ENCODE results near the gene AIFM2.
A peak's percentile ranks its signal among the peaks of the same experiment; 100 is the strongest.
"Not testable (repeated sequence)": the region's sequence is repeated elsewhere in the genome, so short reads cannot be mapped to it uniquely, and the experiment has no call there.

AIFM2 gene

DNA sequence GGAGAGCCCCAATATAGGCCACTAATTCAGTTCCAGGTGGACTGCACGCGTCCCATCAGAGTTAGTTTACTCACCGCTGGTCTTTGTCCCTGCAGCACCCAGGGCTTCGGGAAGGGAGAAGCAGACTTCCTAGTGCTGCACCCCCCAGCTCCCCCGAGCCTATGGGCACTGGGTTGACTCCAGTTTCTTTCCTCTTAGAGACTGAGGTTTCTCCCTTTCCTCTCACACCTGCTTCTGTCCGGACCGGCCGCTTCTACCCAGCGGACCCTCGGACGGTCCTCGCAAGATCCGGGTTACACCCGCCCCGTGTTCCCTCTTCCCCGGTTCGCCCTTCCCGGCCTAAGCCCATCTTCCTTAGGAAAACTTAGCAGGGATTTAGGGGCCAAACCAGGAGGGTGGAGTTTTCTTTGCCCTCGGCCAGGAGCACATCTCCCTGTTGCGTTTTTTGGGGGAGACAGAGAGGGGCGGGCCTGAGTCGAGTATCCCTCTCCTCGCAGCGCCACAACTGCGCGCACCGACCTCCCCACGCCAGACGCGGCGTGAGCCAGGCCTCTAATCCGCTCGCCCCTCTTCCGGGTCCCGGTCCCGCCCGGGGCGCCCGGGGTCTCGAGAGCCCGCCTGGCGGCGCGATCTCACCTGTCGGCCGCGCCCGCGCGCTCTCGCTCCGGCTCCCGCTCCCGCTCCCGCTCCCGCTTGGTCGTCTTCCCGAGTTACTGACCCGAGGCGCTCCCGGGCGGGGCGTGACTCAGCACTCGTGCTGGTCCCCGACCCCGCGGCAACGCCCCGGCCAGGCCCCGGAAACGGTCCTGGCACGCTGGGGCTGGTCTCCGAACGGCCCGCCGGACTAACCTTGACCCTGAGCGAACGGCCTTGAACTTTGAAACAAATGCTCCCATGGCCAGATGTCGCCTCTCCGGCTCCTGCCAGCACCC lies at the start of gene AIFM2:
TSS of gene AIFM2 (minus strand) at position 728 of the 932 bp plus-strand sequence. CDS start 8,741 bp downstream, outside the sequence.
- peak in 23 of 51 donors; percentile 9 to 52 (median 26) for DNase-seq

GRCh38 chr10:70179209-70179608 lies 46.6 kb upstream of the AIFM2 start:
- DNase-seq = not testable (repeated sequence)

GRCh38 chr10:70178139-70178725 lies 45.6 kb upstream of the AIFM2 start:
- DNase-seq = no peak

DNA sequence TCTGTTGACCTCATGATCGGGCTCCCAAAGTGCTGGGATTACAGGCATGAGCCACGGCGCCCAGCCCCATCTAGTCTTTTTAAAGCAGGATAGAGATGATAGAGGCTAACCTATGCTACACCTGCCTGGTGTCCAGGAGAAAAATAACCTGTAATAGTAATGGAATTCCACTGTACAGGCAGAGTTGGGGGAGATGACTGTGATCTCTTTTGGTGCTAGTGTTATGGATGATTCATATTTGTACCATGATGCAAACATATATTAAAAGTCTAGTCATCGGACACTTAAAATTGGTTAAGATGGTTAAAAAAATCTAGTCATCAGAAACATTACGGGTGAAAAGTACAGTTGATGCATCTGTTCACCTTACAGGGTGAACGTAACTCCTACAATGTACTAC lies 43.8 kb upstream of the AIFM2 start:
- no peak for DNase-seq

- no peak for DNase-seq
These were observed 42.9 kb upstream of the AIFM2 start for GRCh38 chr10:70175516-70175915.

DNA sequence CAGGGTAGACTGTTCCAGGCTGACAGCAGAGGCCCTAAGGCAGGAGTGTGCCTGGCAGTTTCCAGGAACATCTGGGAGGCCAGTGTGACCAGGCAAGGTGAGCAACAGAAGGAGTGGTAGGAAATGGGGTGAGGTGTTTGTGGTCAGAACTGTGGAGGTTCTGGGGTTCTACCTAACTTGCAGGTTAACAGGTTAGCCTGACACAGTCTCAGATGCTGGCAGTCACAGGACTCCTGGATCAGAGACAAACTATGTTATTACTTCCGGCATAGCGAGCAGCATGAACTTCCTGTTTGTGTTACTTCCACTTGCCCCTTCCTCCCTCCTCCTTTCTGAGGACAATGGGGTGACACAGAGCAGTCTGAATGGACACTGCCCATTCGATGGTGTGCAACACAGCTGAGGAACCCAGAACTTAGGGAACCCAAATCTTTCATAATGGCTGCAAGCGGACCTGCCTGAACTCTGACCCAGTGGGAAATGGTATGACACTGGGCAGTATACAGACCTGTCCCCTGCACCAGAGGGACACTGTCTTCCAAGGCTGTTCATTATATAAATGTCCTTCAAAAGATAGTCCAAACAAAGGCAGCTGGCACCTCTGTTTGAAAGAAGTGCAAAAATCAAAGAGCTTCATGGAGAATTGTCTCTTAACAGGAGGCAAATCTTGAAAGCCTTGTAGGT lies 41.6 kb upstream of the AIFM2 start:
- peak in 5 of 51 donors; percentile 2 to 17 (median 5) for DNase-seq

DNA sequence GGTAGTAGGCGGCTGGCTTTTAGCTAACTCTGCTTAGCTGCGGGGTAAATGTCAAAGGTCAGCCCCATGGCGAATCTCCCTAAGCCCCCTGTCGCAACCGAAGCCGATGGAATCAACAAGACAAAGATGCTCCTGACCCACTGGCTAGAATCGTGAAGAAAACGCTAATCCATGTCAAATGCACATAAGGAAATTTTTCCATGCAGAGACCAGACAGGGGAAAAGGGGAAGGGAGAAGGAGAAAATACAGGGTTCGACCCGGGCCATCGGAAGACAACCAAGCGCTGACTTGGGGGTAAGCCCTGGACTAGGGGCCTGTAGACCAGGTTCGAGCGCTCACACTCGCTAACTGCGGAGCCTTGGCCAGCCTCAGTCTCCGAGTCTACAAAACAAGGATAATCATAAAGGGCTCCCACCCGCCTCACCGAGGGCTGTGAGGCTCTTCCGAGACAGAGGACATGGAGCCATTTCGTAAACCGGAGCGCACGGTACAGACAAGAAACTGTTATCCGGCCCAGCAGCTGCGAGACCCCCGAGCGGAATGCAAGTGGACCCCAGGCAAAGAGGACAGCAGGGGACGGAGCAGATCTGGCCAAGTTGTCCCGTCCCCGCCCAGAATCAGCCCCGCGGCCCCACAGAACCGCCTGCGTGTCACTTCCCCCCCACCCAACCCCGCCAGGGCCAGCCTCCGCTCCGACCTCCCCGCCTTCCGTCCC lies 37.2 kb upstream of the AIFM2 start:
- peak in 5 of 51 donors; percentile 45 to 68 (median 54) for DNase-seq

GRCh38 chr10:70169011-70169410 lies 36.4 kb upstream of the AIFM2 start:
- no peak for DNase-seq

- no peak for DNase-seq
These were observed 34.6 kb upstream of the AIFM2 start for GRCh38 chr10:70167246-70167645.

- no peak for DNase-seq
These were observed 33.8 kb upstream of the AIFM2 start for GRCh38 chr10:70166394-70166793.

GRCh38 chr10:70164163-70164562 lies 31.5 kb upstream of the AIFM2 start:
- DNase-seq = no peak

GRCh38 chr10:70163448-70163847 lies 30.8 kb upstream of the AIFM2 start:
- no peak for DNase-seq

- DNase-seq = no peak
These were observed 30.2 kb upstream of the AIFM2 start for GRCh38 chr10:70162892-70163201.

DNA sequence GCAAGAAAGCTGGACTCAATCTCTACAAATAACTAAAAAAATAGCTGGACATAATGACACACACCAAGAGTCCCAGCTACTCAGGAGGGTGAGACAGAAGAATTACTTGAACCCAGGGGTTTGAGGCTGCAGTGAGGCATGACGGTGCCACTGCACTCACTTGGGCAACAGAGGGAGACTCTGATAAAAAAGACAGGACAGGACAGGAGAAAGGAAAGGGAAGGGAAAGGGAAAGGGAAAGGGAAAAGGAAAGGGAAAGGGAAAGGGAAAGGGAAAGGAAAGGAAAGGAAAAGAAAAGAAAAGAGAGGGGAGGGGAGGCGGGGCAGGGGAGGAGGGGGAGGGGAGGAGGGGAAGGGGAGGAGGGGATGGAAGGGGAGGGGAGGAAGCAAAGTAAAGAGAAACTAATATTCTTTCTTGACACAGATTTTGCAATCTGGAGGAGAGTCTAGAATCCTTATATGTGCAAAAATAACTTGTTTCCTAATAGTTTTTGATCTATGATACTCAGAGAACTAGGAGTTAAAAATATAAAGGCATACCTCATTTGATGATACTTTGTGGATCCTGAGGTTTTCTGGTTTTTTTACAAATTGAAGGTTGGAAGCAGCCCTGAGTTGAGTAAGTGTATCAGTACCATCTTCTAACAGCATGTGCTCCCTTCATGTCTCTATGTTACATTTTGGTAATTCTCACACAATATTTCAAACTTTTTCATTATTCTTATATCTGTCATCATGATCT lies 29.7 kb upstream of the AIFM2 start:
- no peak for DNase-seq

DNA sequence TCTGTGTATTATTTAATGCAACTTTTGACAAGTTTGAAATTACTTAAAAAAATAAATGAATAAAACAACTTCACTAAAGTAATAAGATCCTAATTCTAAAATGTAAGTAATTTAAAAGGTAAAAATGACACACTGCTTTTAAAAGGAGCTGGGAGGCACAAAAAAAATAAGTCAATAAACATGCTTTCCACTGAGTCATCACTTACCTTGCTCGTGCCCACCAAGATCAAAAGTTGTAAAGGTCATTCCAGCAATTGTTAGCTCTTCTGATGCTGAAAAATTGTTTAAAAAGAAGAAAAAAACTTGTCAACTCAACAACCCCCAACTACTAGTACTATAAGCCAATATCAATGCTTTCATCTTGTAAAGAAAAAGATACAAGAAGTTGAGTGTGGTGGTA lies 28.2 kb upstream of the AIFM2 start:
- DNase-seq = no peak

DNA sequence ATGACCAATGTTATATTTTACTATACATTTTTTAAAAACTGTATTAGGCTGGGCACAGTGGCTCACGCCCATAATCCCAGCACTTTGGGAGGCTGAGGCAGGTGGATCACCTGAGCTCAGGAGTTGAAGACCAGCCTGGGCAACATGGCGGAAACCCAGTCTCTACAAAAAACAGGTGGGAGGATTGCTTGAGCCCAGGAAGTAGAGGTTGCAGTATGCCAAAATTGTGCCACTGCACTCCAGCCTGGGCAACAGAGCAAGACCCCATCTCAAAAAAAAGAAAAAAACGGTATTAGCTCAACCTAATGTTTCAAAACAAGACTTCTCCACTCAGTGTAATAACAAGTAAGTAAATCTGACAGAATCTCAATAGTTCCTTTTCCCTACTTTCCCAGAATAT lies 26.7 kb upstream of the AIFM2 start:
- DNase-seq = not testable (repeated sequence)

GRCh38 chr10:70158113-70158512 lies 25.5 kb upstream of the AIFM2 start:
- no peak for DNase-seq

DNA sequence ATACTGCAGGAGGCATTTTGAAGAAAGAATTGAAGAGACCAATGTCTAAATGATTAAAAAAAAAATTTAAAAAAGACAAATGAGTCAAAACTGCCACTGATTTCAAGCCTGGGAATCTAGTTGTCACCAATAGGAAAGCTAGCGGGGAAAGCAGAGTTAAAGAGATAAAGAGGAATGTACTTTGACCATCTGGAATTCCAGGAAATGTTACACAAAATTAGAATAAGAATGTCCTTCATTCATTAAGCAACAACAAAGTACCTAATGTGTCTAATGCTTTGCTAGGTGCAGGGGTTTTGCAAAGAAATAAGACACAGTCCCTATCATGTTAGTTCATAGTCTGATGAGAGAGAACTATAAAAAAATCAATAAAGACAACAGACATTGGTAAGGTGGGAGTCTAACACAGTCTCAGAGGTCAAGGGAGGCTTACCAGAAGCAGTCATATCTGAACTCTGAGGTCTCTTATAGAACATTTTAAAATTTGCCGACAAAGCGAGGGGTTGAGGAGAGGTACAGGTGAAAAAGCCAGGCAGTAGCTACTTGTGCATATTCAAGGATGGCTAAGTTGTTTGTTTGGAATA lies 22.7 kb upstream of the AIFM2 start:
- no peak for DNase-seq

DNA sequence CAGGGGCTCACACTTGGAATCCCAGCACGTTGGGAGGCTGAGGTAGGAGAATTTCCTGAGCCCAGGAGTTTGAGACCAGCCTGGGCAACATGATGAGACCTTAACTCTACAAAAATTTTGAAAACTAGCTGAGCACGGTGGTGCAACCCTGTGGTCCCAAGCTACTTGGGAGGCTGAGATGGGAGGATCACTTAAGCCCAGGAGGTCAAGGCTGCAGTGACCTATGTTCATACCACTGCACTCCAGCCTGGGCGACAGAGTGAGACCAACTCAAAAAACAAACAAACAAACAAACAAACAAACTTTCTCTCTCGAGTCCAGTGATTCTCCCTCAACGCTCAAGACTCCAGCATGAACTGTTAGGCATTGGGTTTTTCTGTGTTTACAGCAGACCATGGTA lies 15.9 kb upstream of the AIFM2 start:
- no peak for DNase-seq

DNA sequence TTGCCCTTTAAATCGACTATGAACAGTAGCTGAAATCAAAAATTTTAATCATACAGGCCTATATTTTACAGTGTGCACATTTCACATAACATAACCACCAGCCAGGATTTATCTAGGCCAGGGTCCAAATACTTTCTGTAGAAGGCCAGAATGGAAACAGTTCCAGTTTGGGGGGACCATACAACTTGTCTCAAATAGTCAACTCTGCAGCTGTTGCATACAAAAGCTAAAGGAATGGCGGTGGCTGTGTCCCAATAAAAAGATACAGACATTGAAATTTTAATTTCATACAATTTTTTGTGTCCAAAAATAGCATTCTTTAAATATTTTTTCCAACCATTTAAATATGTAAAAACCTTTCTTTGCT lies 14.6 kb upstream of the AIFM2 start:
- no peak for DNase-seq

All from hypothalamus (tissue), 51 donors.